Stomach smooth muscle (tissue), 2 donors: Measurements from ENCODE around the gene IGF1R.
"Not testable (repeated sequence)": the region's sequence is repeated elsewhere in the genome, so short reads cannot be mapped to it uniquely, and the experiment has no call there.

ENCODE experiments used
- H3K27ac ChIP-seq: one replicate; pipeline ENCODE4 v1.7.0; 2013; ENCODE audit warnings: mild to moderate bottlenecking, low read length, inconsistent platforms
- H3K27me3 ChIP-seq, 2 donors: one replicate each; pipeline ENCODE4 v1.7.0; 2013; ENCODE audit warnings: low read length in 2 of 2; ENCODE audit not compliant: insufficient read depth in 2 of 2, control insufficient read depth in 1 of 2
- H3K36me3 ChIP-seq, 2 donors: one replicate each; pipeline ENCODE4 v1.7.0; 2013; ENCODE audit warnings: low read length in 2 of 2; ENCODE audit not compliant: control insufficient read depth in 2 of 2, insufficient read depth in 2 of 2
- H3K4me1 ChIP-seq: one replicate; pipeline ENCODE4 v1.7.0; 2013; ENCODE audit warnings: low read length; ENCODE audit not compliant: control insufficient read depth, insufficient read depth
- H3K4me3 ChIP-seq, 2 donors: one replicate each; pipeline ENCODE4 v1.7.0; 2013; ENCODE audit warnings: low read length in 2 of 2
- H3K9ac ChIP-seq, 2 donors: one replicate each; pipeline ENCODE4 v1.7.0; 2013; ENCODE audit warnings: low read length in 2 of 2, mild to moderate bottlenecking in 1 of 2
- H3K9me3 ChIP-seq, 2 donors: one replicate each; pipeline ENCODE4 v1.7.0; 2013; ENCODE audit warnings: low read length in 2 of 2; ENCODE audit not compliant: control insufficient read depth in 2 of 2
- donor health status: healthy.
- donor health status: Pancreatic carcinoma.

Gene IGF1R

DNA sequence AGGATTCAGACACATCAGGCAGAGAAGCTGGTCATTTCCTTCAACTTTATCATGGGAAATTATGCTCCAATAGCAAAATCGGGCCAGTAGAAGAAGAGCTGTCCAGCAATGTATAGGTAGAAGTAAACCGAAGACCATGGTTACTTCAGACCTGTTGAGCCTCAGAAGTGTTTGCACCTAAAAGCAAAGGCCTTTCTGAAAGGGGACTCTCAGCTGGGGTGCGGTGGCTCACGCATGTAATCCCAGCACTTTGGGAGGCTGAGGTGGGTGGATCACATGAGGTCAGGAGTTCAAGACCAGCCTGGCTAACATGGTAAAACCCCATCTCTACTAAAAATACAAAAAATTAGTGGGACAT, 316.8 kb downstream of the IGF1R start:
- not testable (repeated sequence) for H3K4me3 ChIP-seq, H3K9ac ChIP-seq, H3K4me1 ChIP-seq, H3K27me3 ChIP-seq, H3K9me3 ChIP-seq, H3K27ac ChIP-seq
- peaks cover 21 to 29% of the 10 kb centered on the region in 2 donors for H3K36me3 ChIP-seq

DNA sequence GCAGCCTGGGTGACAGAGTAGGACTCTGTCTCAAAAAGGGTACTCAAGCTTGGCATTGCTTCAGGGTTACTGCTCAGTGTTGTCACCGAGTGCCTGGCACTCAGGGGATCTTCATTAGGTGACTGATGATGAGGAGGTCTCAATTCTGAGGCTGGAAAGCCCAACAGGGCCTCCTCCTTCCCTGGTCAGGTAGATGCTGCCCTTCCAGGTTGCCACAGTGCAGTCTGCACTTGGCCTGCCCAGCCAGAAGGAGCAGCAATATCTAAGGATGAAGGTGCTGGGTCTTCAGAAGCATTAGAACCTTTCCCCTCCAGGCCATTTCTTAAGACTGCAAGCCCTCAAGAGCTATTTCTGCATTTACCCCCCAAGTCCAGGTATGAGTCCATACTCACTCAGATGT, 317.3 kb downstream of the IGF1R start:
- no peaks in the 10 kb centered on the region for H3K4me1 ChIP-seq
- H3K27ac ChIP-seq: no peak overlapping the region
- H3K9me3 ChIP-seq: peaks cover 0 to 6% of the 10 kb centered on the region in 2 donors
- no peaks in the 10 kb centered on the region for H3K27me3 ChIP-seq
- no peak overlapping the region for H3K9ac ChIP-seq
- no peak overlapping the region for H3K4me3 ChIP-seq
- H3K36me3 ChIP-seq: peaks cover 17 to 24% of the 10 kb centered on the region in 2 donors

DNA sequence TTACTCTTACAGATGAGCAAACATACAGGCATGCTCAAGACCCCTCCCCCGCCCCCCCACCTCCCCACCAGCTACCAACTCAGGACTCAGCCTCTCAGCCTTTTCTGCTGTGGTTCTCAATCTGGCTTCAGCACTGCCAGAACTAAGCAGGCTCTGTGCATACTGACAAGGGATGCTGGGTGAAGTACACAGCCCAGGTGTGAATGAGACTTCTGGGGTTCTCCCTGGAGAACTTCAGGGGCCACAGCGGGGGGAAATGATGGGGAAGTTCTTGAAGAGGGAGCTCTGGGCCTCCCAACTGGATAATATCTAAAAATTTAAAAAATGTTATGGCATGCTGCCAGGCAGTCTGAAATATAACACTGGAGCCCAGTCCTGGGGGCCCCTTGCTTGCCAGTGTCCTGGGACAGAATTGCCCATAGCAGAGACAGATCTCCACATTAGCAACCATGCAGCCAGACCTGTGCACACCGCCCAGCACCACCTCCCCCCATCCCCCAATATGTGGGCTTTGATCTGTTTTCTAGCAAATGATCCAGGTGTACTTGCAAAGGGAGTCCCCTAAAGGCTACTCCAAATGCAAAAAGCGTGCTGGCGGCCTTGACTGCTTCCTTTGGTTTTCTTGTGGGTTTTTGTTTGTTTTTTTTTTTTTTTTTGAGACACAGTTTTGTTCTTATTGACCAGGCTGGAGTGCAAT, 317.9 kb downstream of the IGF1R start:
- Histone ChIP-seq H3K27ac (no peak overlapping the region), H3K9me3 (peaks cover 0 to 6% of the 10 kb centered on the region in 2 donors), H3K4me1 (no peaks in the 10 kb centered on the region)

DNA sequence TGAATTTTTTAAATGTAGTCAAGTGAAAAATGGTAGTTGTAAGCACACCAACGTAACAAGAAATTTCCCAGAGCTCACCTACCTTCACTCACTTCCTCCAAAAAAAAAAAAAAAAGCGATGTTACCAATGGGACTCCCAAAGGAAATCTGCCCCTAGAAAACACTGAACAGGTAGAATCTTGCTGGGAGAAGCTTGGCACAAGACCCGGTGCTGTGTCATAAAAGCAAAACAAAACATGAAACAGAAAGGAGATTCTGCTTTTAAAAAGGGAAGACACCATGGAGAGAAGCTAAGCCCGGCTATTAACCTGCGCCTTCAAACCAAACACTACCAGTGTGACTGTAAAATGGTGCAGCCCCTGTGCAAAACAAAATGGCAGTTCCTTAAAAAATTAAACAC, 318.8 kb downstream of the IGF1R start:
- Histone ChIP-seq H3K9me3 (no peaks in the 10 kb centered on the region), H3K9ac (no peak overlapping the region), H3K27ac (no peak overlapping the region), H3K4me3 (no peak overlapping the region), H3K27me3 (no peaks in the 10 kb centered on the region), H3K36me3 (peaks cover 7 to 10% of the 10 kb centered on the region in 2 donors), H3K4me1 (no peaks in the 10 kb centered on the region)

More for the DNA sequence above, 317.9 kb downstream of the IGF1R start:
- H3K36me3 ChIP-seq: peaks cover 14 to 18% of the 10 kb centered on the region in 2 donors
- no peaks in the 10 kb centered on the region for H3K27me3 ChIP-seq
- no peak overlapping the region for H3K4me3 ChIP-seq
- H3K9ac ChIP-seq: no peak overlapping the region

DNA sequence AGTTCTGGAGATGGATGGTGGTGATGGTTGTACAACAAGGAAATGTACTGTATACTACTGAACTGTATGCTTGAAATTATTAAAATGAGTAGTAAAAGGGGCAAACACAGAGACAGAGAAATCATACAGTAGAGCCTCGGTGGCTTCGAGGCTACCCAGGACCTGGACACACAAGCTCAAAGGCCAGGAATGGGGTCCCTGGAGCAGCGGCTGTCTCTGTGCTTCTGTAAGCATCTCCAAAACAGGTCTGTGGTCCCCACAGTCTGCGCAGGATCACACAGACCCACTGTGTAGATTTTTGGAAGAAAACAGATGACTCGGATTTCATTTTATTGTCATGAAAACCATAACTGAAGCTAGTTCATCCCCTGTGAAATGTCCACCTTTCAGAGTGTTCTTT, 319.6 kb downstream of the IGF1R start:
- no peak overlapping the region for H3K27ac ChIP-seq
- H3K9me3 ChIP-seq: no peaks in the 10 kb centered on the region
- no peak overlapping the region for H3K9ac ChIP-seq
- H3K27me3 ChIP-seq: no peaks in the 10 kb centered on the region
- peaks cover 0 to 3% of the 10 kb centered on the region in 2 donors for H3K36me3 ChIP-seq
- H3K4me1 ChIP-seq: no peaks in the 10 kb centered on the region
- H3K4me3 ChIP-seq: no peak overlapping the region

DNA sequence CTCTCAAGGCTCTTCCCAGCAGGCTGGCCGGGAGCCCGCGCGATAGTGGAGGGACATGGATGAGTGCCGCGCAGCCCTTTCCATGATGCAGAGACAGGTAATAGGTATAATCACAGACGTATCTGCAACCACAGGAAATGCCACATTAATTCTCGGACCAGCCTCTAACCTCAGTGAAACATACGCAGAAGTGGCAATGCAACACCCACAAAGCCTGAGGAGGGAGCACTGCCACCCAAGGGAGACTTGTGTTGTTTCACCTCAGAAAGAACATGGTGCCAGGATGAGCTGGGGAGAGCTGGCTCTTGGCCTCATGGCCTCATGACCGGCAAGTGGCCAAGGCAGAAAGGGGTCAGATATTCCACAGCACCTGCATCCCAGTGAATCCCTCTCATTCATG, 320.2 kb downstream of the IGF1R start:
- Histone ChIP-seq H3K9ac (no peak overlapping the region), H3K4me3 (no peak overlapping the region), H3K27ac (no peak overlapping the region), H3K27me3 (no peaks in the 10 kb centered on the region), H3K9me3 (no peaks in the 10 kb centered on the region), H3K4me1 (no peaks in the 10 kb centered on the region), H3K36me3 (no peaks in the 10 kb centered on the region)

DNA sequence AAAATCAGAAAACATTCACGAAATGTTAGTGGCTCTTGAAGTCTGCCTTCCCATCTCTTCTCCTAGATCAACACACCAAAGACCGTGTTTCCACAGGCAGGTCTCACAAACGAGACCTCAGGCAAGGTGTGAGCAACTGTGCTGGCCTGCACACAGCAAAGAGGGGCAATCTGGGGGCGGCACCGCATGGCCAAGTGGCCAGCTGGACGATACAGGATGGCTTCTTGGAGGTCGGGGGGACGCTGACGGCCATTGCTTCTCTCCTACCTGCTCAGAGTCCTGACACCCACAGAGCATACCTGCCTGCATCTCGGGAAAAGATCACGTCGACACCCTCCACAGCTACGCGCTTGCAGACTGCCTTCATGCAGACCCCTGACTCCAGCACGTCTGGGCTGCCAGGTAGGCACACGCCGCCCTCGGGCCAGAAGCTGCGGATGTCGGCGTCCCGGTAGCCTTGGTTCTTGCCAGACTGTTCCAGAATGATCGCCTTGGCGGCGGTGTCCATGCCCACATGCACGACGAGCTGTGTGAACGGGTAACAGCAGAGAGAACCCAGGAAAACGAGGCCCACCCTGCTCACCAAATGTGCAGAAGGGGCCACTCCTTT, 320.9 kb downstream of the IGF1R start:
- Histone ChIP-seq H3K36me3 (no peaks in the 10 kb centered on the region), H3K9me3 (no peaks in the 10 kb centered on the region), H3K27ac (no peak overlapping the region), H3K4me1 (no peaks in the 10 kb centered on the region), H3K9ac (no peak overlapping the region), H3K4me3 (no peak overlapping the region), H3K27me3 (no peaks in the 10 kb centered on the region)

DNA sequence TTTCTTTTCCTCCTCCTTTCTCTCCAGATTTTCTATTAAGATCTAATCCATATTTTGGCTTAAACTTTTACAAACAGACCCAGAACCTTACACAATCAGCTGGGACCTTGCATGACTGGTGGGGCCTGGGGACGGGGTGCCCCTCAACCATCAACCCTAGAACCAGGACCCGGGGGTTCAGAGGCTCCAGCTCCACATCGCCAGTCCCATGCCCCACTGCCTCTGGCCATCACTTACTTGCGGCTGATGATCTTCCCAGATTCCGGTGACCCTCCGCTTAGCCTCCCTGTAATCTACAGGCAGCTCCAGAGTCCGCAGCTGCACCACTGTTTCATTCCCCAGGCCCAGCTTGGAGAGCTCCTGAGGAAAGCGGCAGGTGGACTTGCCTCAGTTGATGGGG, 322.5 kb downstream of the IGF1R start:
- no peak overlapping the region for H3K4me3 ChIP-seq
- no peak overlapping the region for H3K9ac ChIP-seq
- no peaks in the 10 kb centered on the region for H3K27me3 ChIP-seq
- H3K36me3 ChIP-seq: no peaks in the 10 kb centered on the region
- no peak overlapping the region for H3K27ac ChIP-seq
- H3K4me1 ChIP-seq: no peaks in the 10 kb centered on the region
- H3K9me3 ChIP-seq: no peaks in the 10 kb centered on the region

DNA sequence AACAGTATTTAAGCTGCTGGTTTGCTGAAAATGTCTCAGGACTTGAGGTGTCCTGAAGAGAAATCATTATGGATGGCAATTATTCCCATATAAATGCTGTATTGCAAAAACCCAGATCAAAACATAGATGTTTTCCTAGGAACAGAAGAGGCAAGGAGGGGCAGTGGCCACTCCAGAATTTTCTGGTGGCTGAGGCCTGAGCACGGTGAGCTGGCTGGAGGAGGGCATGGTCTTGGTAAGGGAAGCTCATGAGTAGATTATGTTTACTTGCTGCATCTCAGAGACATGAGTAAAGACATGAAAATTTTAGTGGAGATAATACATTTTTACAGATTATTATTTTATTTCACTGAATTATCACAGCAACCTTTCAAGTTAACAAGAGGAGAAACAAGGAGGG, 328.2 kb downstream of the IGF1R start:
- no peak overlapping the region for H3K4me3 ChIP-seq
- no peak overlapping the region for H3K9ac ChIP-seq
- no peak overlapping the region for H3K27ac ChIP-seq
- no peaks in the 10 kb centered on the region for H3K9me3 ChIP-seq
- H3K27me3 ChIP-seq: no peaks in the 10 kb centered on the region
- H3K36me3 ChIP-seq: no peaks in the 10 kb centered on the region
- no peaks in the 10 kb centered on the region for H3K4me1 ChIP-seq

DNA sequence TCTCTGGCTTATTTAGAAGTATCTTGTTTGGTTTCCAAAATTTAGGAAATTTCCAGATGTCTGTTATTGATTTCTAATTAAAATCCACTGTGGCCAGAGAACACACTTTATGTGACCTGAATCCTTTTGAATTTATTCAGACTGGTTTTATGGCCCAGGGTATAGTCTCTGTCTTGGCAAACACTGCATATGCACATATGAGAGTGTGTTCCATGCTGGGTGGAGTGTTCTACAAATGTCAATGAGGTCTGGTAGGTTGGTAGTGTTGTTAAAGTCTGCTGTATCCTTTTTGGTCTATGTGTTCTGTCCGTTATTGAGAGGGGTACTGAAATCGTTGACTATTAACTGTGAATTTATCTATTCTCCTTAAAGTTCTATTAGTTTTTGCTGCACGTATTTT, 329.1 kb downstream of the IGF1R start:
- Histone ChIP-seq H3K4me3 (no peak overlapping the region), H3K4me1 (peaks cover 4% of the 10 kb centered on the region), H3K27me3 (no peaks in the 10 kb centered on the region), H3K27ac (no peak overlapping the region), H3K9me3 (no peaks in the 10 kb centered on the region), H3K9ac (no peak overlapping the region), H3K36me3 (no peaks in the 10 kb centered on the region)

DNA sequence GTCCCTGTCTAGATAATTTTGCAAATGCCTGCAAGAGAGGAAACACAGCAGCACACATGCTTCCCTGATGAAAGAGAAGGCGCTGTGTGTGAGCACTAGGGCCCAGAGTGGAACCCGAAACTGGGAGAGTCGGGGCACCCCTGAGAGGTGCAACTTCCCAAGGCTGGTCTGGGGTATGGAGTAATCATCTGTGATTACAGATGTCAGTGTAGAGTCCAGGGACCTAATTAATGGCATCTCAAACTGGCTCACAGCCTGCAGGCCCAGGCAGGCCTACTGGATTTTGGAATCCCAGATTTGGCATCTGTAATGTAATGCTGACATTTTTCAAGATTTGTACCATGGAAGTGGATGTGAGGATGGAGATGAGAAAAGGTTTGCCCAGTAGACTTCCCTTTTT, 329.8 kb downstream of the IGF1R start:
- Histone ChIP-seq H3K9me3 (no peaks in the 10 kb centered on the region), H3K4me3 (no peak overlapping the region), H3K9ac (no peak overlapping the region), H3K36me3 (no peaks in the 10 kb centered on the region), H3K4me1 (peaks cover 4% of the 10 kb centered on the region), H3K27ac (no peak overlapping the region), H3K27me3 (no peaks in the 10 kb centered on the region)
